Activated T-helper 1 cell treated with anti-CD3 and anti-CD28 coated beads, Interleukin-12 subunit alpha, Interleukin-12 subunit beta, Interleukin-2, Interleukin-4 antibody, amounts not matched to agents 30 ng/mL and 10 ng/mL and 1 ng/mL, durations not matched to agents 14 hours and 24 hours and 36 hours (primary cell): Measurements from ENCODE around the gene RASA3. TPM values are rescaled to one million over a fixed set of nuclear protein-coding genes. Genes with fewer than 3 reads are reported as not detected.
"Not testable (repeated sequence)": the region's sequence is repeated elsewhere in the genome, so short reads cannot be mapped to it uniquely, and the experiment has no call there.

Source experiments
- DNase-seq: peaks from one replicate; pipeline ENCODE4 v3.0.0; 2021; ENCODE audit warnings: low spot score
- H3K27ac Mint-ChIP-seq: one replicate; pipeline ENCODE4 v1.8.0; 2021; ENCODE audit warnings: mild to moderate bottlenecking, mixed read lengths
- H3K27me3 Mint-ChIP-seq: one replicate; pipeline ENCODE4 v1.8.0; 2022; ENCODE audit warnings: mild to moderate bottlenecking, moderate library complexity, mixed read lengths; ENCODE audit not compliant: insufficient read depth
- H3K36me3 Mint-ChIP-seq: one replicate; pipeline ENCODE4 v1.8.0; 2021; ENCODE audit warnings: low read depth, mixed read lengths
- H3K4me1 Mint-ChIP-seq: one replicate; pipeline ENCODE4 v1.8.0; 2021; ENCODE audit warnings: low read depth, mixed read lengths
- H3K4me3 Mint-ChIP-seq: one replicate; pipeline ENCODE4 v1.8.0; 2021; ENCODE audit warnings: mild to moderate bottlenecking, moderate library complexity, mixed read lengths
- H3K9me3 Mint-ChIP-seq: one replicate; pipeline ENCODE4 v1.8.0; 2021; ENCODE audit warnings: mixed read lengths
- intact Hi-C: fragments of 100-400 bp; cut with micrococcal nuclease; formaldehyde crosslinking; loops from one replicate; pipeline ENCODE4 v1.15.1; 2024
- total RNA-seq: library from RNA; stranded (reverse); gene quantifications from 2 replicates; pipeline ENCODE4 v1.2.3, GENCODE V29; 2022

The RASA3 gene
- total RNA-seq, 1 donor from 2014 or later: 23.5 TPM

DNA sequence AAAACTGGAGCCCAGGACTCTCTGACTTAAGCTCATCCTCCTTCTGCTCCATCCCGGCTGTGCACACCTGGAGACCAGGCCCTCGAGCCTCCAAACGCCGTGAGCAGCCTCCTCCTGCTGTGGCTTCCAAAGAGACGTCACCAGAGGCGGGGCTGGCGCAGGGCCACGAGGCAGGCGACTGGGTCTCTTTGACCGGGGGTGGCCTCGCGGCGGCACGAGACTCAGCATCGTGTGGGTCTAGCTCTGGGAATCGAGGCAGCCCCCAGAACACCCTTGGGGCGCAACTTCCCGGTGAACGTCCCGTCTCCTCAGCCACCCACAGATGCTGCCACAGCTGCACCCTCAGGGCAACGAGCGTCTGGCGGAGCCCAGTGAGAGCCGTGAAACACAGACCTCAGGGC is 22.8 kb downstream of the RASA3 start:
- intact Hi-C loops: loop anchor here (1.0 to 5.0 kb wide), 6 partner anchors 19 to 292 kb away; no protein-coding TSS in a partner anchor
- H3K27ac Mint-ChIP-seq: peak overlapping the region; percentile 95
- peaks cover 20% of the 10 kb centered on the region for H3K36me3 Mint-ChIP-seq
- DNase-seq: no peak
- peak overlapping the region; percentile 83 for H3K4me3 Mint-ChIP-seq
- peaks cover 58% of the 10 kb centered on the region for H3K4me1 Mint-ChIP-seq
- no peaks in the 10 kb centered on the region for H3K27me3 Mint-ChIP-seq
- H3K9me3 Mint-ChIP-seq: no peaks in the 10 kb centered on the region

DNA sequence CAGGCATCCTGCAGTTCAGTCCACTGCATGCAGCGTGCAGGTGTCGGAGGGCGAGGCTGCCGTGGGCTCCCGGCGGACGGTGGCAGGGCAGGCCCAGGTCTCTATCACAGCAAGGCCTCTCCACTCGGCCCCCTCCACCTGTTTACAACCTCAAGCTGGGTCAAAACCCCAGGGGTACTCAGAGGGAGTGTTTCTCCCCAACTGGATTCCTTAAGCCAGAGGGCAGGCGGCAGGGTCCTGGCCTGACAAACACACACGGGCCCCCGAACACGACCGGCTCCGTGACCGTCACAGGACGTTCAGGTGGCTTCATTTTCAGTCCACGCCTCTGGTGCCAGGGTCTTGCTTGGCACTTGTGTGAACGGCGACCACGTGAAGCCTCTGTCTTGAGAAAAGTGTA is 23.5 kb downstream of the RASA3 start:
- Mint-ChIP-seq H3K4me1 (peaks cover 50% of the 10 kb centered on the region), H3K4me3 (peak overlapping the region; percentile 83)

DNA sequence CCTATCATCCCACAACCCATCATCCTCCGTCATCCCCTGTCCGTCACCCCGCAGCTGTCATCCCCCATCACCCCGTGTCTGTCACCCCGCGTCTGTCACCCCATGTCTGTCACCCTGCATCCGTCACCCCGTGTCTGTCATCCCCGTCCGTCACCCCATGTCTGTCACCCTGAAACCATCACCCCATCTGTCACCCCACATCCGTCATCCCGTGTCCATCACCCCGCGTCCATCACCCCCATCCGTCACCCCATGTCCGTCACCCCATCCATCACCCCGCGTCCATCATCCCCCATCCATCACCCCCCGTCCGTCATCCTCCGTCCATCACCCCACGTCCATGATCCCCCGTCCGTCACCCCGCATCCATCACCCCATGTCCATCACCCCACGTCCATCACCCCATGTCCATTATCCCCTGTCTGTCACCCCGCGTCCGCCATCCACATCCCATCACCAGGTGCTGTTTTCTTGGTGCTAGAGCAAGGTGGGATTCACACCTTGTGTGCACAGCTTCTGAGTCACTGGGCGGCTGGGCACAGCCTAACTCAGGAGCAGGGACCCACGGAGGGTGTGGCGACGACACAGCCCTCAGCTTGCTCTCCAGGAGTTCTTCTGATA is 24.2 kb downstream of the RASA3 start:
- H3K9me3 Mint-ChIP-seq: no peaks in the 10 kb centered on the region
- peaks cover 13% of the 10 kb centered on the region for H3K36me3 Mint-ChIP-seq
- no peak for DNase-seq
- no peaks in the 10 kb centered on the region for H3K27me3 Mint-ChIP-seq
- peak overlapping the region; percentile 56 for H3K4me3 Mint-ChIP-seq
- H3K4me1 Mint-ChIP-seq: peaks cover 50% of the 10 kb centered on the region
- intact Hi-C loops: no loop called here
- peak overlapping the region; percentile 58 for H3K27ac Mint-ChIP-seq

More for the DNA sequence above, 23.5 kb downstream of the RASA3 start:
- no peak for DNase-seq
- H3K27me3 Mint-ChIP-seq: no peaks in the 10 kb centered on the region
- H3K9me3 Mint-ChIP-seq: no peaks in the 10 kb centered on the region
- peaks cover 14% of the 10 kb centered on the region for H3K36me3 Mint-ChIP-seq
- intact Hi-C loops: no loop called here
- H3K27ac Mint-ChIP-seq: peak overlapping the region; percentile 95

DNA sequence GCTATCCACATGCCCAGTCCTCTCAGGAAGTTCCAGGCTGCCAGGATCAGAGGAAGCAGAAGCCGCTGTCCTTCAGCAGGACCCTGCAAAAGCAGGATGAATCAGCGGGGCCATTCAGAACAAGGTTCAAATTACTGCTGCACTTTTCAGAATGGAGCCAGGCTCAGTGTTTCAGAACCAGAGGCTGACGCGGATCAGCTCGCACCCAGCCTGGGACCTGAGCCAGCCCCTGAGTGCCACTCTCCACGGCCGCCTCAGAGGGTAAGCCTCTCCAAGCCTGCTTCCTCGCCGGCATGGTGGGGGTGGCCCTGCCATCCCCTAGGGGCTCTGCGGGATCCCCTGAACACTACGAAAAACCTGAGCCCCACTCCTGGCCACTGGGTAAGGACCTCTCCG is 24.7 kb downstream of the RASA3 start:
- no peaks in the 10 kb centered on the region for H3K9me3 Mint-ChIP-seq
- DNase-seq: no peak
- peak overlapping the region; percentile 56 for H3K4me3 Mint-ChIP-seq
- H3K36me3 Mint-ChIP-seq: peaks cover 11% of the 10 kb centered on the region
- H3K4me1 Mint-ChIP-seq: peaks cover 46% of the 10 kb centered on the region
- intact Hi-C loops: no loop called here
- peak overlapping the region; percentile 58 for H3K27ac Mint-ChIP-seq
- H3K27me3 Mint-ChIP-seq: no peaks in the 10 kb centered on the region

- Mint-ChIP-seq H3K4me1 (peaks cover 43% of the 10 kb centered on the region), H3K27me3 (no peaks in the 10 kb centered on the region)
These were observed 25.3 kb downstream of the RASA3 start for GRCh38 chr13:114106991-114107685.

DNA sequence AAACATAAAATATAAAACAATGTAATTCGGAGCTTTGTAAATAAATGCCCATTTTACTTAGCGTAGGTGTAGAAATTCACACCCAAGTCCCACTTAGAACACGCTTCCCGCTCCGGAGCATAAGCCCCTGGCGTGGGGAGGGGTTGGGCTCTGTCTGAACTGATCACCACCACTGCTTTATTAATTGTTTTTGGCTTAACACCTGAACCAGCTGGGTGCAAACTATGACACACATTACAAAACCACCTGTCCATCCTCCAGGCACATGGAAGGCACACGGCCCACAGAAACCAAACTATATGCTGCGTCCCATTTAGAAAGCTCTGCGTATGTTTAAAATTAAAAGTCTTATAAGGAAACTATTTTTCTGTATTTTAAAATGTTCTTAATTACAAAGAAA is 25.9 kb downstream of the RASA3 start:
- Mint-ChIP-seq H3K4me1 (peaks cover 37% of the 10 kb centered on the region), H3K36me3 (peaks cover 11% of the 10 kb centered on the region), H3K27me3 (no peaks in the 10 kb centered on the region), H3K27ac (no peak overlapping the region), H3K9me3 (no peaks in the 10 kb centered on the region), H3K4me3 (no peak overlapping the region)
- intact Hi-C loops: no loop called here
- DNase-seq: no peak

More at GRCh38 chr13:114106991-114107685, 25.3 kb downstream of the RASA3 start:
- Mint-ChIP-seq H3K4me3 (no peak overlapping the region), H3K9me3 (no peaks in the 10 kb centered on the region), H3K36me3 (peaks cover 11% of the 10 kb centered on the region), H3K27ac (peak overlapping the region; percentile 23)
- DNase-seq: no peak
- intact Hi-C loops: no loop called here

DNA sequence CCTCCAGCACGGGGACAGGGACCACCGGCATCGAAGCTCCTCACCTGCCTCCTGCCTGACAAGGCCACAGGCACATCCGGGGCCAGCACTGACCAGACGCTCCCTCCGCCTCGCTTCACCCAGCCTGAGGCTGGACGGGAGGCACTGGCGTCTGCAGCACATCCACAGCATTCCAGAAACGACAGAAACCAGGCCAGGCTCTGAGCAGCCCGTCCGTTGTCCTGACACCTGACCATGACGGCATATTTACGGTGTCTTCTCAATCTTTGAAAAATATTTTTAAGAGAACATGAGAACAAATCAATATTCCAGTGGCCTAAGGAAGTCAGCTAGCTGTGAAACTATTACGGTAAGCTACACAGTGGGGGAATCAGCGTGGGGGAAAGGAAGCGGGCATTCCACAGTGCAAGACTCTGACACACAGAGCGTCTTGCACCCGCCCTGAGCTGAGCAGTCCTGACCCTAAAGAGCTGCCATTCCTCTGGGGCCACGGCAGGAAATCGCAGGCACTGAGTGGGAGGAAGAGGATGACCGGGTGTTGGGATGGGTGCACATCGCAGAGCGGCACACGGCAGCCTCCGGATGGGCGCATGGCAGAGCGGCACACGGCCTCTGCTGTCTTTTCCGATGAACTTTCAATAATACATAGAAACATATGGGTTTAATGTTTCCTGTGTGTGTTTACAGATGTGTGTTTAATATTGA is 26.8 kb downstream of the RASA3 start:
- DNase-seq: no peak
- Mint-ChIP-seq H3K4me3 (no peak overlapping the region), H3K27me3 (no peaks in the 10 kb centered on the region), H3K9me3 (no peaks in the 10 kb centered on the region), H3K36me3 (peaks cover 11% of the 10 kb centered on the region), H3K27ac (no peak overlapping the region), H3K4me1 (peaks cover 34% of the 10 kb centered on the region)
- intact Hi-C loops: no loop called here

DNA sequence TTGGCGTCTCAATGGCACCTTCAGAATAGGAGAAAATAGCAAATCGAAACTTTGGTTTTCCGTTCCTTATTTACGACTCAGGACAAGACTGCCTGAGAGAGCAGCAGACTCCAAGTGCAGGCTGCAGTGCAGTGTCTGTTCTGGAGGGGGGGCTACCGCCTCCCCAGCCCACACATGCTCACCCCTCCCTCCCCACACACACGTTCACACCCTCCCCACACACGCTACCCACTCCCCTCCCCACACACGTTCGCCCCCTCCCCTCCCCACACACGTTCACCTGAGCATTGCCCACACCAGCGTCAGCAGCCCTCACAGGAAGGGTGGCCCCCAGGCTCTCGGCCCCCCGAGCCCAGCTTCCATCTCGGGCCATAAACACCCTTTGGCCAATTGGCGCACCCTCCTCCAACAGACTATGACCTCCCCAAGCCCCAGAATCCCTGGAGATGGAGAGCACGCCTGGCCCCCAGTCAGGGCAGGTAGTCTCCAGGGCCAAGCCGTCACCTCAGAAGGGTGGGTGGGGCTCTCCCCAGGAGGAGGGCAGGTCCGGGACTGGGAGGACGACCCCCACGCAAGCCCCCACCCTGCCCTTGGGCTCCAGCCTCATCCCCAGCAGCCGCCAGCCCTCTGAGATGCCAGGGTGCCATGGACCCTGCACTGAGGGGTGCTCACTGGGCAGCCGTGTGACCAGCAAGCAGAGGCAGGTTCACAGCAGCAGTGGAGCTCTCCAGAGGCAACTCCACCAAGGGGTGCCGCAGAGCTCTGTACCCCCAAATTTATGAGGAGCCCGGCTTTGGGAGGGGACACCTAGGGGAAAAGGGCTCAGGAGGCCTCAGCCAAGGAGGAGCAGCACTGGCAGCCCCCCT is 27.5 kb downstream of the RASA3 start:
- Mint-ChIP-seq H3K27ac (no peak overlapping the region), H3K4me3 (no peak overlapping the region), H3K9me3 (no peaks in the 10 kb centered on the region), H3K4me1 (peaks cover 26% of the 10 kb centered on the region), H3K27me3 (no peaks in the 10 kb centered on the region), H3K36me3 (peaks cover 11% of the 10 kb centered on the region)
- intact Hi-C loops: no loop called here
- DNase-seq: no peak

GRCh38 chr13:114103801-114104654 is 28.4 kb downstream of the RASA3 start:
- Mint-ChIP-seq H3K4me3 (no peak overlapping the region), H3K27ac (peak overlapping the region; percentile 34), H3K27me3 (no peaks in the 10 kb centered on the region), H3K36me3 (peaks cover 11% of the 10 kb centered on the region), H3K9me3 (no peaks in the 10 kb centered on the region), H3K4me1 (peaks cover 17% of the 10 kb centered on the region)
- intact Hi-C loops: no loop called here
- DNase-seq: no peak

DNA sequence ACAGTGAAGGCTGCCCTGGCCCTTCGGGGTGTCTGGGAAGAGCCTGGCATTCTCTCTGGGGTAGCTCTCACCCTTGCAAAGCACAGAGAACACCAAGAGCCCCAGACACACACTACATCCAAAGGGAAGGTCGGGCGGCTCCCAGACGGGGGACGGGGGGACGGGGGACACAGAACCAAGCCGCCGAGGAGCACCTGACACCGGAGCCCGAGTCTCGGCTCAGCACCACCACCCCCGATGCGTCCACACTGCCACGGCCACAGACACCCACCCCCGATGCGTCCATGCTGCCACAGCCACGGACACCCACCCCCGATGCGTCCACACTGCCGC is 29.2 kb downstream of the RASA3 start:
- DNase-seq, H3K9me3 Mint-ChIP-seq, H3K27ac Mint-ChIP-seq, H3K27me3 Mint-ChIP-seq, H3K4me3 Mint-ChIP-seq, intact Hi-C loops, H3K36me3 Mint-ChIP-seq: not testable (repeated sequence)
- H3K4me1 Mint-ChIP-seq: peaks cover 10% of the 10 kb centered on the region

GRCh38 chr13:114102521-114103288 is 29.7 kb downstream of the RASA3 start:
- Mint-ChIP-seq H3K27me3 (no peaks in the 10 kb centered on the region), H3K4me3 (no peak overlapping the region), H3K27ac (no peak overlapping the region), H3K36me3 (peaks cover 2% of the 10 kb centered on the region), H3K9me3 (no peaks in the 10 kb centered on the region), H3K4me1 (peaks cover 6% of the 10 kb centered on the region)
- intact Hi-C loops: no loop called here
- no peak for DNase-seq
